Pancreas (tissue), 10 donors: ENCODE results near the gene PAIP2. TPM values are rescaled to one million over a fixed set of nuclear protein-coding genes. Genes with fewer than 3 reads are reported as not detected.

Experiments used
- ATAC-seq, 4 donors: fragments of 200-7000 bp; cut with Tn5 transposase; one replicate each; pipeline versions ENCODE4 v1.8.0 to v1.9.1; 2020; ENCODE audit warnings: mild to moderate bottlenecking in 4 of 4, moderate library complexity in 4 of 4
- DNase-seq, 6 donors: peaks; one replicate each; pipeline ENCODE4 v3.0.0-alpha.2; 2020
- FAIRE-seq: peaks from 2 replicates; lab custom pipeline; 2012; peaks lifted over from hg19 to GRCh38; lab: Jason Lieb, UNC
- H3K27ac ChIP-seq, 4 donors: fragments of 200-600 bp; sonication (generic); 1 replicate in 3 of 4; 2 replicates in 1 of 4; pipeline versions ENCODE4 v1.5.0 to v1.8.0; 2020
- H3K27me3 ChIP-seq, 4 donors: fragments of 200-600 bp; one replicate each; pipeline ENCODE4 v1.8.0; 2021
- H3K36me3 ChIP-seq, 3 donors: fragments of 200-600 bp; sonication (generic) in 1 of 3; one replicate each; pipeline versions ENCODE4 v1.5.0 to v1.8.0; 2020 to 2021
- H3K4me1 ChIP-seq, 3 donors: fragments of 200-600 bp; one replicate each; pipeline ENCODE4 v1.8.0; 2021
- H3K4me3 ChIP-seq, 4 donors: fragments of 200-600 bp; sonication (generic) in 2 of 4; one replicate each; pipeline versions ENCODE4 v1.5.0 to v1.8.0; 2020 to 2021
- H3K9me3 ChIP-seq, 4 donors: fragments of 200-600 bp; one replicate each; pipeline ENCODE4 v1.8.0; 2021
- WGBS, 2 donors: extraction: QIAGEN DNeasy Blood & Tissue Kit; methylation state at CpG; one replicate each; pipeline ENCODE4 v1.1.7; 2013; 5-methylcytosine and 5-hydroxymethylcytosine counted together
- intact Hi-C, 3 donors: fragments of 100-400 bp; cut with DNase I; formaldehyde crosslinking; loops; one replicate each; pipeline versions ENCODE4 v1.11.1 to v1.14.2; 2022
- polyA plus RNA-seq, 2 donors: library from polyadenylated mRNA; stranded (reverse); fragments of 200-250 nt; gene quantifications; one replicate each; pipeline ENCODE4 v1.2.3, GENCODE V29; 2013
- total RNA-seq, 6 donors: library from RNA; stranded (reverse); fragmentation: NEBNext Ultra II Directional in 4 of 6; extraction: Animal tissue kit (Norgen Biotek cat#: 25700) in 4 of 6; gene quantifications; one replicate each; pipeline versions ENCODE4 v1.2.1 to v1.2.4, GENCODE V29; 2021 to 2023
- TF ChIP-seq, protein P1 (sequence below), 4 donors: fragments of 200-600 bp; sonication (generic) in 3 of 4; IDR thresholded peaks; one replicate each; pipeline versions ENCODE4 v1.5.0 to v1.8.0; 2021; ENCODE audit warnings: antibody characterized with exemption in 4 of 4
- donor health status: healthy with polysubstance abuse.
- donor health status: DM: no; HTN: no; CAD: no; lungs with moderate emphysema.
- donor health status: DM: no; HTN: no; CAD: no.
- donor health status: control.
- donor health status: control.
- donor health status: Bipolar disorder and iron deficiency.
- donor health status: DM: yes; HTN: yes; CAD: no.
- donor health status: DM: no; HTN: no; CAD: no.
- donor health status: DM: no; HTN: no; CAD: no.
- donor health status: DM: yes; HTN: yes; CAD: no.

PAIP2 gene
- total and polyA plus RNA-seq, 8 donors, result 18.2 to 57.4 (median 27.3) TPM

DNA sequence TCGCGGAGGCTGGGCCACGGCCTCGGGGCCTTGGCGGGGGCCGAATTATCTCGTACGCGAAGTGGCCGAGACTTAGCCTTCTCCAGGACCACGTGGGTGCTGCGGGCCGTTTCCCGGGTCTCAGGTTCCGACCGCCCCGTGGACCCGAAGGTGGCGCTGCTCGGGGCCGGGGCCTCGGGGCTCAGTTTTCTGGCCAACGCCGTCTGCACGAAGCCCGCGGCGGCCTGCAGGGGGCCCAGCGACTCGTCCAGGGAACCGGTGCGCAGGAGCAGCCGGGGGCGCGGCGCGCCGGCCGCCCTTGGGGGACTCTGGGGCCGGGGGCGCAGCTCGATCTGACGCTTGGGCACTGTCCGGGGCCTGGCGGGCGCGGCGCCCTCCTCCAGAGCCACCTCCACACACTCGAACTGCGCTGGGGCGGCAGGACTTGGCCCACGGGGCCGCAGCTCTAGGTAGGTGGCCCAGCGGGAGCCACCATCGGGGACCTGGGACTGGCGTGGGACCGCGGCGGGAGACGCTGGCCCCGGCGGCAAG is 52.5 kb downstream of the PAIP2 start:
- no peak for FAIRE-seq
- peak; percentile 19 to 61 (median 49) for ATAC-seq
- peak in 3 of 6 donors; percentile 39 to 78 (median 76) for DNase-seq
- H3K9me3 ChIP-seq, result no peaks in the 10 kb centered on the region
- H3K27ac ChIP-seq, result no peak overlapping the region
- H3K27me3 ChIP-seq, result peaks cover 0 to 6% (median 2%) of the 10 kb centered on the region in 4 donors
- intact Hi-C loops, result no loop called here
- TF ChIP-seq, protein P1, sequence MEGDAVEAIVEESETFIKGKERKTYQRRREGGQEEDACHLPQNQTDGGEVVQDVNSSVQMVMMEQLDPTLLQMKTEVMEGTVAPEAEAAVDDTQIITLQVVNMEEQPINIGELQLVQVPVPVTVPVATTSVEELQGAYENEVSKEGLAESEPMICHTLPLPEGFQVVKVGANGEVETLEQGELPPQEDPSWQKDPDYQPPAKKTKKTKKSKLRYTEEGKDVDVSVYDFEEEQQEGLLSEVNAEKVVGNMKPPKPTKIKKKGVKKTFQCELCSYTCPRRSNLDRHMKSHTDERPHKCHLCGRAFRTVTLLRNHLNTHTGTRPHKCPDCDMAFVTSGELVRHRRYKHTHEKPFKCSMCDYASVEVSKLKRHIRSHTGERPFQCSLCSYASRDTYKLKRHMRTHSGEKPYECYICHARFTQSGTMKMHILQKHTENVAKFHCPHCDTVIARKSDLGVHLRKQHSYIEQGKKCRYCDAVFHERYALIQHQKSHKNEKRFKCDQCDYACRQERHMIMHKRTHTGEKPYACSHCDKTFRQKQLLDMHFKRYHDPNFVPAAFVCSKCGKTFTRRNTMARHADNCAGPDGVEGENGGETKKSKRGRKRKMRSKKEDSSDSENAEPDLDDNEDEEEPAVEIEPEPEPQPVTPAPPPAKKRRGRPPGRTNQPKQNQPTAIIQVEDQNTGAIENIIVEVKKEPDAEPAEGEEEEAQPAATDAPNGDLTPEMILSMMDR (IDR thresholded peaks at IDR 0.05), result peak in 2 of 4 donors; percentile 7 to 18
- 3 to 5% methylated on average over 56 to 62 of the region's 62 CpGs for WGBS, 2 donors
- H3K36me3 ChIP-seq, result no peaks in the 10 kb centered on the region
- peak overlapping the region in 3 of 4 donors; percentile 7 to 47 (median 28) for H3K4me3 ChIP-seq
- peaks cover 0 to 6% (median 0%) of the 10 kb centered on the region in 3 donors for H3K4me1 ChIP-seq

DNA sequence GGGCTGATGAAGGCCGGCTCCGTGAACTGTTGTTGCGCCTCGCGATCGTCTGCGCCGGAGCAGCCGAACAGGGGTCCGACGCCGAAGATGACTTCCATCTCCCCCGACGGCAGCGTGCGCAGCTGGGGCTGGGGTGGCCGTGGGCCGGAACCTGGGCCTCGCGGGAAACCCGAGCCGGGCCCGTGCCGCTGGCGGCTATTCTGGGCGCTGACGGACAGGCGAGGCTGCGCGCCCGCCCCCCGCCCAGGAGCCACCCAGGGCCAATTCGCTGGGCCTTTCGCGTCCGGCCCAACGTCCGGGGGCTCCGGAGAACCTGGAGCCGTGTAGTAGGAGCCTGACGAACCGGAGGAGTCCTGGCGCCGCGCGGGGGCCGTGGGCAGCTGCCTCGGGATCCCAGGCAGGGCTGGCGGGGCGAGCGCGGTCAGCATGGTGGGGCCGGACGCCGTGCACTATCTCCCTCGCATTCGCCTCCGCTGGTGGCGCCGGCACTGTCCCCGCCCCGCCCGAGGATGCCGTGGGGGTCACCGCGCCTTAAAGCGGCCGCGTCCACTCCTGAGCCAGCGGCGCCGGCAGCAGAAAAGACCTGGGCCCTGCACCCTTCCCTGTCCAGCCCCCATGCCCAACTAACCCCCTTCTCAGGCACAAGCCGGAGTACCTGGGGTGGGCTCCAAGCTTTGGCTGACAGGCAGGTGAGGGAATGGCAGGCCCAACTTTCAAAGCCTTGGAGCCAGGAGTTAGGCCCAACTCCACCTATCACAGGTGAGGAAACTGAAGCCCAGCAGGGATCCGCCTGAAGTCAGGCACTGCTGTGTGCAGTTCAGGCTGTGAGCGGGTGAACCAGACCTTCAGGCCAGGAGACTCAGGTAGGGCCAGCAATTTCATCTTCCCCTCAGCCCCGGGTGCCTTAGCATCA is 53.3 kb downstream of the PAIP2 start, which contains the start of gene PROB1:
TSS of gene PROB1 (minus strand) at position 451 of the 913 bp plus-strand sequence. CDS start at position 428, 23 bp downstream.
- Histone ChIP-seq H3K27ac (no peak within 1 kb of the TSS), H3K4me3 (peak within 1 kb of the TSS in 3 of 4 donors; percentile 7 to 47 (median 28)), H3K9me3 (no peaks in the 10 kb centered on the region), H3K4me1 (peaks cover 0 to 6% (median 0%) of the 10 kb centered on the region in 3 donors), H3K27me3 (peaks cover 0 to 6% (median 2%) of the 10 kb centered on the region in 4 donors), H3K36me3 (no peaks in the 10 kb centered on the region)
- peak in 2 of 4 donors; percentile 14 to 23 for ATAC-seq
- FAIRE-seq, result no peak
- TF ChIP-seq, protein P1 (IDR thresholded peaks at IDR 0.05), result no peak
- intact Hi-C loops, result no loop called here
- 20% methylated on average over 58 to 76 of the region's 76 CpGs for WGBS, 2 donors
- DNase-seq, result peak in 2 of 6 donors; percentile 16 to 71

DNA sequence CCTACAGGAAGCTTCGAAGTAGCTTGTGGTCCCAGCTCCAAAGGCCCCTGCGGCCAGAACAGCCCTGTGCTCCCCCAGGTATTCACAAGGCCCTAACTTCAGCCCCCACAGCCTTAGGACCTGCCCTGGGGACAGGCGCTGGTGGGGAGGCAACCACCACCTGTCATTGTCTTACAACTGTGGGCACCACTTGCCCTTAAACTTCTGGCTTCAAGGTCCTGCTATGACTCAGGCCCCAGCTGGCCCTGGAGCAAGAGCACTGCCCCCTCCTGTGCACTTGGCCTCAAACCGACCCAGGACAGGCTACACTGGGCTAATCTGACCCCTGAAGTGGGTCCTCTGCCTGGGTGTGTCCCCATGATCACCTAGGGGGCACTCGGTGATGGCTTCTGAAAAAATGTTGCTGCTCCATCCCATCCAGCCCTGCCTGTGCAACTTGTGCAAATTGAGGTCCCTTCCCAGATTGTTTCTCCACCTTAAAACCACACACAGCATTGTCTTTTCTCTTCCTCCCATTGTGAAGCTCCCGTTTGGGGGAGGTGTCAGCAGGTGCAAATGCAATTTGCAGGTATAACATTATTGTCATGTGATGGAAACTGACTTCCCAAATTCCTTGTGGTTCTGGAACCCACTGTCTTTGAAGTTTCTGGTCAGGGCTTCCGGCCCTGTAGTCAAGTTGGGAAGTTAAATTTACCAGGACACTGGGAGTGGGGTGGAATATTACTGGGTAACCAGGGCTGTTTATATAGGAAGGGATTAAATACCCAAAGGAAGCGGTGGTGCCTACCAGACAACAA is 54.4 kb downstream of the PAIP2 start:
- Histone ChIP-seq H3K27ac (no peak overlapping the region), H3K9me3 (no peaks in the 10 kb centered on the region), H3K36me3 (no peaks in the 10 kb centered on the region), H3K27me3 (peaks cover 0 to 6% (median 2%) of the 10 kb centered on the region in 4 donors), H3K4me3 (no peak overlapping the region), H3K4me1 (peaks cover 0 to 6% (median 0%) of the 10 kb centered on the region in 3 donors)
- WGBS, 2 donors, result 82 to 86% methylated on average over 8 of the region's 8 CpGs
- TF ChIP-seq, protein P1 (IDR thresholded peaks at IDR 0.05), result no peak
- FAIRE-seq (no peak), DNase-seq (peak in 2 of 6 donors; percentile 26 to 48), ATAC-seq (no peak)
- intact Hi-C loops, result no loop called here

DNA sequence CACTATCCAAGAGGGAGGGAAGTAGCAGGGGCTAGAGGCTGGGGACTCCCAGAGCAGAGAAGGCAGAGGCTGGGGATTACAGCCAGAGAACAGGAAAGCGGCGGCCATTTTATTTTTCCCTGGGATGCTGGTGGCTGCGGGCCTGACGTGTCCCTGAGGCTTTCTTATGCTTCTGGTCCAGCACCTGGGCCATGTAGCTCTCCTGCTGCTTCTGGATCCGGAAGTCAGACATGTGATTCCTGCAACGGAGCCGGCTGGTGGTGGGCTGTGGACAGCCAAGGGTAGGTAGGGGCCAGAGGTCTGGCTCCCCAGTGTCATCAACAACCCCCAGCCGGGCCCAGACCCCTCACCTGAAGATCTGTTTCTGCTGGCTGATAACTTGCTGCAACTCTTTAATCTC is 55.0 kb downstream of the PAIP2 start:
- intact Hi-C loops, result no loop called here
- ATAC-seq, result no peak

More for the DNA sequence above, 55.0 kb downstream of the PAIP2 start:
- H3K9me3 ChIP-seq, result no peaks in the 10 kb centered on the region
- TF ChIP-seq, protein P1 (IDR thresholded peaks at IDR 0.05), result no peak
- H3K36me3 ChIP-seq, result no peaks in the 10 kb centered on the region
- peaks cover 0 to 6% (median 0%) of the 10 kb centered on the region in 3 donors for H3K4me1 ChIP-seq
- no peak overlapping the region for H3K27ac ChIP-seq
- peaks cover 0 to 6% (median 2%) of the 10 kb centered on the region in 4 donors for H3K27me3 ChIP-seq
- no peak for FAIRE-seq
- 86 to 90% methylated on average over 8 of the region's 8 CpGs for WGBS, 2 donors
- DNase-seq, result peak in 3 of 6 donors; percentile 8 to 45 (median 39)
- no peak overlapping the region for H3K4me3 ChIP-seq
